NCI-H2196 (cell line): ENCODE data around the gene VWA8.
"Not testable (repeated sequence)": the region's sequence is repeated elsewhere in the genome, so short reads cannot be mapped to it uniquely, and the experiment has no call there.

Source experiments
- DNase-seq: peaks from one replicate; lab custom pipeline; 2025; ENCODE audit not compliant: unreplicated experiment; lab: John Stamatoyannopoulos, UW

VWA8 gene

GRCh38 chr13:41650706-41651105 is 310.2 kb downstream of the VWA8 start:
- no peak for DNase-seq

GRCh38 chr13:41649659-41650058 is 311.2 kb downstream of the VWA8 start:
- DNase-seq = no peak

GRCh38 chr13:41648314-41648935 is 312.5 kb downstream of the VWA8 start:
- no peak for DNase-seq

- DNase-seq = not testable (repeated sequence)
These were observed 313.1 kb downstream of the VWA8 start for GRCh38 chr13:41647699-41648313.

GRCh38 chr13:41645331-41645730 is 315.6 kb downstream of the VWA8 start:
- no peak for DNase-seq

- DNase-seq = no peak
These were observed 316.2 kb downstream of the VWA8 start for GRCh38 chr13:41644742-41645141.

GRCh38 chr13:41643507-41643906 is 317.4 kb downstream of the VWA8 start:
- DNase-seq = no peak

- no peak for DNase-seq
These were observed 318.9 kb downstream of the VWA8 start for GRCh38 chr13:41641961-41642360.

GRCh38 chr13:41641429-41641828 is 319.5 kb downstream of the VWA8 start:
- no peak for DNase-seq

GRCh38 chr13:41639955-41640780 is 320.7 kb downstream of the VWA8 start:
- DNase-seq = no peak

- no peak for DNase-seq
These were observed 321.5 kb downstream of the VWA8 start for GRCh38 chr13:41639237-41639904.

- no peak for DNase-seq
These were observed 323.3 kb downstream of the VWA8 start for GRCh38 chr13:41637586-41637985.

GRCh38 chr13:41637032-41637431 is 323.9 kb downstream of the VWA8 start:
- DNase-seq = not testable (repeated sequence)

- DNase-seq = not testable (repeated sequence)
These were observed 324.3 kb downstream of the VWA8 start for GRCh38 chr13:41636590-41636989.

GRCh38 chr13:41634407-41634806 is 326.5 kb downstream of the VWA8 start:
- DNase-seq = no peak

GRCh38 chr13:41633776-41634175 is 327.1 kb downstream of the VWA8 start:
- DNase-seq = no peak

GRCh38 chr13:41631296-41631965 is 329.5 kb downstream of the VWA8 start:
- DNase-seq = no peak

- no peak for DNase-seq
These were observed 333.5 kb downstream of the VWA8 start for GRCh38 chr13:41627425-41627824.

GRCh38 chr13:41624041-41624440 is 336.9 kb downstream of the VWA8 start:
- DNase-seq = no peak

GRCh38 chr13:41622432-41623429 is 338.2 kb downstream of the VWA8 start:
- DNase-seq = no peak
